GM18511 (cell line): ENCODE data around the gene WDR87.
"Not testable (repeated sequence)": the region's sequence is repeated elsewhere in the genome, so short reads cannot be mapped to it uniquely, and the experiment has no call there.

Experiments used
- ATAC-seq: cut with Tn5 transposase; IDR thresholded peaks from one replicate; pipeline ENCODE4 v1.9.1; 2021; ENCODE audit warnings: mild to moderate bottlenecking, moderate library complexity; ENCODE audit not compliant: unreplicated experiment

WDR87 gene

DNA sequence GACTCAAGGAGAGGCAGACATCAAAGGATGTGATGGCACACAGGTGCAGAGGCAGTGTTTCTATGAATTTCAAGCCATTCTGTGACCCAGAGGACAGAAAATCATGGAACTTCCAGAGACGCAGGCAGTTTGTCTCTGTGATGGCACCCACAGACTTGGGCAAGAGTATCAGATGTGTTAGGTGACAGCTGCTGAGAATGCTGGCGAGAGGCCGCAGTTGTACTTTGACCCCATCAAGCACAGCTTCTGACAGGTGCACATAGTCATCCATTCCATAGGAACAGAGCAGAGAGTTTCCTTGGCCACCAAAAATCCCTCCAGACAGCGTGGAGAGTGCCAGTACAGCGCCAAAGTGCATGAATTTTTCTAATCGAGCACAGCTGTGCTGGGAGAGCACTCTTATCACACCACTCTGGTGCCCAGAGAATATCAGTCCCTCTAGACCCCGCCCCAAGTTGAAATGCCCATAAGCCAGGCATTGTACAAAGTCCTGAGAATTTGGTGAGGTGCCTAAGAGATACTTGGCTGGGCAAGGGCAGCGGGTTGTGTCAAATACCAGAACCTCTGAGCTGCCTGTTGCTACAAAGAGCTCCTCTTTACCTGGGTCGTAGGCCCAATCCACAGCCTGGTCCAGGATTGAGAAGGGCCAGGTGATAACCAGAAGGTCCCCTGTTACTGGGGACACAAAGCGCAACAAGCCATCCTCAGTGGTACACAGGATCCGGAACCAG is 12.4 kb downstream of the WDR87 start:
- no peak for ATAC-seq

DNA sequence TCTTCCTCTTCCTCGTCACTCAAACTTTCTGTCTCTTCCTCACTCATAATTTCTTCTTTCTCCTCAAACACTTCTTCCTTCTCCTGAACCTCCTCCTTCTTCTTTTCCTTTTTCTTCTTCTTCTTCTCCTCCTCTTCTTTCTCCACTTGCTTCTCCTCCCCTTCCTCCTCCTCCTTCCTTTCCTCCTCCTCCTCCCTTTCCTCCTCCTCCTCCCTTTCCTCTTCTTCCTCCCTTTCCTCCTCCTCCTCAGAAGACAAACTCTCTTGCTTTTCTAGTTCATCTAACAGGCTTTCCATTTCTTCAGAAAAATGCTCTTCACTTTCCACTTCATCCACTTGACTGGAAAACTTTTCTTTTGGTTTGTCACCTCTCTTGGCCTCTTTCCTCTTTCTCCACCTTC is 19.8 kb downstream of the WDR87 start:
- ATAC-seq, result no peak

DNA sequence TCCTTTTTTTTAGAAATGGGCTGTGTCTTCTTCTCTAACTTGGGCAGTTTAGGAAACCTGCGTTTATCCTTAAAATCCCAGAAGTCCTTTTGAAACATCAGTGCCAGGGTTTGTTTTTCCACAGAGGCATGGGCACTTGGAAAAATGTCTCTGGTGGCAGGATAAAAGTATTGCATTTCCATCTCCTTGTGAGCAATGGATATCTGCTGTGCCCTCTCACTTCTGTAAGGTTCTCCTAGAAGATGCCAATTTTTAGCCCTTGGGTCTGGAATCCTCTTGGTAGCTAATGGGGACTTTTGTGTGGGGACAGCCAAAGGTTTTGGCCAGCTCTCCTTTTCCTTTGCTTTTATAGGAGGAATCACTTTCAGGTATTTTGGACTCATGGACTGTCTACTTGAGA is 21.0 kb downstream of the WDR87 start:
- ATAC-seq, result no peak

DNA sequence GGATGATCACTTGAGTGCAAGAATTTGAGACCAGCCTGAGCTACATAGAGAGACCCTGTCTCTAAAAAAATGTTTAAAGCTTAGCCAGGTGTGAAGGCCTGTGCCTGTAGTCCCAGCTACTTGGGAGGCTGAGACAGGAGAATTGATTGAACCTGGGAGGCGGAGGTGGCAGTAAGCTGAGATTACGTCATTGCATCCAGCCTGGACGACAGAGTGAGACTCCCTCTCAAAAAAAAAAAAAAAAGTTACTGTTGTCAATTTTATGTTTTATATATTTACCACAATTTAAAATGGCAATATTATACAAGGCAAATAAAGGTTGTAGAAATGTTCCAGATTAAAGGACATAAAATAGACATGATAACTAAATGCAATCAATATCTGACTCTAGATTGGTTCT is 29.2 kb downstream of the WDR87 start:
- ATAC-seq, result no peak

DNA sequence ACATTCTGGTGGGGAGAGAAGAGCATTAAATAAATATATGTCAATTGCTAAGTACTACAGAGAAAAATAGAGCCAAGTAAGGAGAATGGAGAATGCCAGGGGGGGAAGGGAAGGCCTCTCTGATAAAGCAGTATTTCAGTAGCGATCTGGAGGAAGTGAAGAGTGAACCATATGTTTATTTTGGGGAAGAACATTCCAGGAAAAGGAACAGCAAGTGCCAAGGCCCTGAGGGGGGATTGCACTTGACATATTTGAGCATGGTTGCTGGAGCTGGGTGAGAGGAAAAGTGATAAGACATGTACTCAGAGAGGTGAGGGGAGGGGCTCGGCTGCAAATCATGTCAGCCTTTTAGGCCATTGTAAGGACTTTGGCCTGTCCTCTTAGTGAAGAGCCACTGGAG is 30.4 kb downstream of the WDR87 start:
- no peak for ATAC-seq

DNA sequence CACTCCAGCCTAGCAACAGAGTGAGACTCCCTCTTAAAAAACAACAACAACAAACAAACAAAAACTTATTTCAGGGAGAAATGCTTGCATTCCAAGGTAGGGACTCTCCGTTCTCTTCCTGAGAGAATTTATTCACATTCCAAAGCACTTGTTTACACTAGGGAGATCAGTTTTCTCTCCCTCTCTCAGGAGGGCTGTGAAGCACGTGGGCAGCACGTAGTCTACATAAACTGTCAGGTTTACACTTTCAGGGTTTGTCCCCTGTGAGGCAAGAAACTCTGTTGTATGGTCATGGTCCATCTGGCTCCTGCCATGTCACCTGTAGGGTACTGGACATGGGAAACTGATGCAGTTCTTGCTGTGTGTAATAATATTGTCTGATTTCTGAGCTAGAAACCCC is 31.6 kb downstream of the WDR87 start:
- no peak for ATAC-seq

DNA sequence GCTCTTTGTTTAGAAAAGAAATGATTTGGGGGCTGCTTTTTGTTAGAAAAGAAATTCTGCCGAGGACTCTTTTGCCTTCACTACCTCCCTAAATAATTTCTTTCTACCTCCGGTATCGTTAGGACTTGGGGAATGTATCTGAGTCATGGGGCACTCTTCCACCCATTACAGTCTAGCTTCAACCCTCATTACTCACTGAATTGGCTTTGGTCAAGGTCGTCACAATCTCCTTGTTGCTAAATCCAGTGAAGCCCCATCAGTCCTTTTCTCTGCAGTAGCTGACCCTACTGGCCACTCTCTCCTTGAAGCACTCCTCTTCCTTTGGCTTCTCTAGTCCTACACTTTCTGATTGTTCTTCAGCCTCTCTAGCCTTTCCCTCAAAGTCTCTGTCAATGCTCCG is 34.0 kb downstream of the WDR87 start:
- no peak for ATAC-seq

DNA sequence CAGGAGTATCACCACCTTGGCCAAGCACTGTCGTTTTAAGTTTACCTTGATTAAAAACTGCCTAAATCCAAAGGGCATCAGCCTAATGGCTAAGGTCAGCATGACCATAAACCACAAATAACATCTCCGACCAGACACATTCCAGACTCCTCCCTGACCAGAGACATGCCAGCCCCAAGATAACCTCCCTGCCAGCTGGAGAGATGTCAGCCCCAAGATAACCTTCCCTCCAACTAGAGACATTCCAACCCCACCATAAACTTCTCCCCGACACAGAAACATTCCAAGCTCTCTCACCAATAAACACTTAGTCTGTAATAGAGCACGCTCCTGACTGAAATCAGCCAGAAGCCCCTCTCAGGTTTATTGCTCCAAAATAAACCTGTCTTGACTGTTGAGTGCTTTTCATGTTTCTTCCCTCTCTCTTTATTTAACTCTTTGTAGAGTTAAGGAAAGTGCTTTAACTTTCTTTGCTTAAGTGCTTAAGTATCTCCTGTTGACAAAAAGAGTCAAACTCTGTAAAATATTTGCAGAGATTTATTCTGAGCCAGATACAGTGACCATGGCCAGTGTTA is 36.5 kb downstream of the WDR87 start:
- ATAC-seq, result no peak

DNA sequence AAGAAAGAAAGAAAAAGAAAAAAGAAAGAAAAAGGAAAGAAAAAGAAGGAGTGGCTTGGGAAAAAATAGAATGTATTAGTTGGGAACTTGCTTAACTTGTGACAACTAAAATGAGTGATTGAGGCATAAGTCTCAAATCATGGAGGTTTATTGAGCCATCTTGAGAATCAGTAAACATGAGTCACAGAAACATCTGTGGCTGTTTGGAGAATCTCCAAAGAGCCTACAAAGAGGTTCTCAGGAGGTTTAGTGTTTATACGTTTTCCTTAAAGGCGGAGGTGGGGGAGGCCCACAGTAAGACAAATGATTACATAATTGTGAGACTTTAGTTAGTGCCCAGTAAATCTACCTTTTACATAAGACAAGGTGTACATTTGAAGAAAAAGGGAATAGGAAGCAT is 38.6 kb downstream of the WDR87 start:
- no peak for ATAC-seq

DNA sequence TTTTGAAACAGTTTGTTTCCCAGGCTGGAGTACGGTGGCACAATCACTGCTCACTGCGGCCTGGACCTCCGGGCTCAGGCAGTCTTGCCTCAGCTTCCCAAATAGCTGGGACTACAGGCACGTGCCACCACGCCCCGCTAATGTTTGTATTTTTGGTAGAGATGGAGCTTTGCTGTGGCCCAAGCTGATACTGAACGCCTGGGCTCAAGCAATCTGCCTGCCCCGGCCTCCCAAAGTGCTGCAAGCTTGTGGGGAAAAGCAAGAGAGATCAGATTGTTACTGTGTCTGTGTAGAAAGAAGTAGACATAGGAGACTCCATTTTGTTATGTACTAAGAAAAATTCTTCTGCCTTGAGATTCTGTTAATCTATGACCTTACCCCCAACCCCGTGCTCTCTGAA is 40.5 kb downstream of the WDR87 start:
- not testable (repeated sequence) for ATAC-seq

DNA sequence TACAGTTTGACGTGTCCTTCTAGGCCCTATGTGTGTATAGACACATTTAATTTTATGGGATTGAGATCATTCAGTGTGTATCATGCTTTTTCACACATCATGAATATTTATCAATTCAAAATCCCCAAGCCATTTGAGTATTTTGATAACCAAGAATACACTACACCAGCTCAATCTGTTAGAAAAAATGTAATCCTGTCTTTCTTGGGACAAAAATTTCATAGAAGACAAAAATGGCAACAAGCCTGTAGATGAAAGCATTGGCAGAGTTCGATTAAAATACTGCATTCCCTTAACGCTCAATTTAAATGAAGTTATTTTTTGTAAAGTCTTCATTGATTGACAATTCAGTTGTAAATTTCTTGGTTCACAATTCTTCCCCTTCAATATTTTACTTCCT is 41.9 kb downstream of the WDR87 start:
- no peak for ATAC-seq

DNA sequence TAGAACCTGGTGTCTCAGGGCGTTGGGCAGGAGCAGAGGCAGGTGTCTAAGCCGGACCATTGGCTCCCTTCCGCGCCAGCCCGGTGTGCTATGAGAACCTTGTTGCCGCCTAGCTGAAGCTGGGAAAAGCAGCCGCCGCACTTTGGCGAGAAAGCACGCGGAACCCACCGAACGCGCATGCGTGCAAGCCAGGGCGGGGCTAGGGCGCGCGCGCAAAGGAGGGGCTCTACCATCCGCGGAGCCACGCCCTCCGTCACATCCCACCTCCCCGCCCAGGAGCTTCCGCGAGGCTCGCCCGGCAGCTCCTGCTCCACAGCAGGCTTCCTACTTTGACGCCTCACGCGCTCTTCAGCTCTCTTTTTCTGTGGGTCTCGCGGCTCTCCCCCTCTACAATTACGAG is 51.3 kb downstream of the WDR87 start:
- no peak for ATAC-seq

DNA sequence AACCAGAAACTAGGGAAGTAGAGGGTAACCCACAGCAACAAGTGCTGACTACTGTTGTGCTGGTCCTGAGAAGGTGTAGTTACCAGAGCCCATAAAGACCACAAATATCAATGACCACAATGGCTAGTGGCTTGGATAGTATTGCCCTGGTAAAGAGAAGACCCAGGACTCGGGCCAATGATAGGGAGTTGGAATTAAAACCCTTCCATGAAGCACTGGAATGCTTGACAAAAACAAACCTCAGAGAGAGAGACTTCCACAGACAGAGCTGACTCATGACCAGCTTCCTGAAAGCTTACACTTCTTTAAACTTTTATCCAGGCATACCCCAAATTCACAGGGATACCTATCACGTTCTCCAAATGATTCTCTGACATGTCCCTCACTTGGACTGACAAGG is 60.5 kb downstream of the WDR87 start:
- ATAC-seq, result no peak
